GM18870 (cell line): Measurements from ENCODE around the gene EPS8L1.

ENCODE experiments used
- ATAC-seq: cut with Tn5 transposase; IDR thresholded peaks from one replicate; pipeline ENCODE4 v1.9.1; 2021; ENCODE audit warnings: moderate library complexity; ENCODE audit not compliant: unreplicated experiment

Gene EPS8L1

DNA sequence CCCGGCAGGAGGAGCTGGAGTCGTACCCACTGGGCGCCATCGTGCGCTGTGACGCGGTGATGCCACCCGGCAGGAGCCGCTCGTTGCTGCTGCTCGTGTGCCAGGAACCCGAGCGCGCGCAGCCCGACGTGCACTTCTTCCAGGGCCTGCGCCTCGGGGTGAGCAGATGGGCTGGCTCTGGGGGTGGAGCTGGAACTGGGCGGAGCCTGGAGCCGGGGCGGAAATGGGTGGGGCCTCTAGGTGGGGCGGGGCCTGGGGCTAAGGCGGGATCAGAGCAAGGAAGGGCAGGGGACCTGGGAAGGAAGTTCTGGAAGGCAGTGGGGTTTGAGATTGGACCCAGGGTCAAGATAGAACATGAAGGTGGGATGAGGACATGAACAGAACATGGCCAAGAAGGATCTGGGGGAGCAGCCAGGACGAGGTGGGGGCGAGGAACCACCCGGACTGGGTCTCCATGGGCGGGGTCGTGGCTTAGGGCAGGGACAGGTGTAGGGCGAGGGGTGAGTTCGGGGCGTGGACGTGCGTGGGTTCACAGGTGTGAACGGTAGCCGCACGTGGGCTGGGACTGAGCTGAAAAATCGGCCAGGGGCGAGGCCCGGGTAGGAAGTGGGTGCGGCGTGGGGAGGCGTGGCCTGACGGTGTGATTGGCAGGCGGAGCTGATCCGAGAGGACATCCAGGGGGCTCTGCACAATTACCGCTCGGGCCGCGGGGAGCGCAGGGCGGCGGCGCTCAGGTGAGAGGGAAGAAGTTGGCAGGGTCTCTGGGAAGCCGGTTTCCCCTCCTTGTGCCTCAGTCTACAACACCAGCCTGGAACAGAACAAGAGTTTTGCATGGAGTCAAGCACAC is 4.7 kb downstream of the EPS8L1 start:
- ATAC-seq: no peak

DNA sequence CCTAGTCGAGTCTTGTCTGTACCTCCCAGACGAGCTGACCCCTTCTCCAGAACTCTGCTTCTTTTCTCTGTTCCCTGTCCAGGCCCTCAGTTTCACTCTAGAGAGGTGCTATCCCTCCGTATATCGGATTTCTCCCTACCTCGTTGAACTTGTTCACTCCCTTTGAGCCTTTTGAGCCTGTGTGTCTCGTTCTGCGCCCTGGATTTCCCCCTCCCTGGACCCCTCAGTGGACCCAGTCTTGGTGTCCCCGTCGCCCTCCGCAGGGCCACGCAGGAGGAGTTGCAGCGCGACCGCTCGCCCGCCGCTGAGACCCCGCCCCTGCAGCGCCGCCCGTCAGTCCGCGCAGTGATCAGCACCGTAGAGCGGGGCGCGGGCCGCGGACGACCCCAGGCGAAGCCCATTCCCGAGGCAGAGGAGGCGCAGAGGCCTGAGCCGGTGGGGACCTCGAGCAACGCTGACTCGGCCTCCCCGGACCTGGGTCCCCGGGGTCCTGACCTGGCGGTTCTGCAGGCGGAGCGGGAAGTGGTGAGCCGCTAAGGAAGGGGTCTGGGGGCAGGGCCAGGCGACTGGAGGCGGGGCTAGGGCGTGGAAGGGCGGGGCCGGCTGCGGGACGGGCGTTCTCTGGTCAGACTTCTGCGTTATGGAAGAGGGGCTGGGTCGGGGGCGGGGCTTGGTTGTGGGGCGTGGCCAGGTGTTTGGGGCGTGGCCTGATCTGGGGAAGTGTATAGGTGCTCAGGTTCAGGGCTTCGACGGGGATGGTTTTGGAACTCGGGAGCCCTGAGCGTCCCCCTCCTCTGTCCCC is 5.5 kb downstream of the EPS8L1 start:
- no peak for ATAC-seq

DNA sequence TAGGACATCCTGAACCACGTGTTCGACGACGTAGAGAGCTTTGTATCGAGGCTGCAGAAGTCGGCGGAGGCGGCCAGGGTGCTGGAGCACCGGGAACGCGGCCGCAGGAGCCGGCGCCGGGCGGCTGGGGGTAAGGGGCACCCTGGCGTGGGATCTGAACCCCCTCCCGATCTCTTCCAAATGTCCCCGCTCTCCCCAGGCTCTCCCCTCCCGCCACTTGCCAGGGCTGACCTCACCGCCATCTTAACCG is 6.0 kb downstream of the EPS8L1 start:
- ATAC-seq: no peak

DNA sequence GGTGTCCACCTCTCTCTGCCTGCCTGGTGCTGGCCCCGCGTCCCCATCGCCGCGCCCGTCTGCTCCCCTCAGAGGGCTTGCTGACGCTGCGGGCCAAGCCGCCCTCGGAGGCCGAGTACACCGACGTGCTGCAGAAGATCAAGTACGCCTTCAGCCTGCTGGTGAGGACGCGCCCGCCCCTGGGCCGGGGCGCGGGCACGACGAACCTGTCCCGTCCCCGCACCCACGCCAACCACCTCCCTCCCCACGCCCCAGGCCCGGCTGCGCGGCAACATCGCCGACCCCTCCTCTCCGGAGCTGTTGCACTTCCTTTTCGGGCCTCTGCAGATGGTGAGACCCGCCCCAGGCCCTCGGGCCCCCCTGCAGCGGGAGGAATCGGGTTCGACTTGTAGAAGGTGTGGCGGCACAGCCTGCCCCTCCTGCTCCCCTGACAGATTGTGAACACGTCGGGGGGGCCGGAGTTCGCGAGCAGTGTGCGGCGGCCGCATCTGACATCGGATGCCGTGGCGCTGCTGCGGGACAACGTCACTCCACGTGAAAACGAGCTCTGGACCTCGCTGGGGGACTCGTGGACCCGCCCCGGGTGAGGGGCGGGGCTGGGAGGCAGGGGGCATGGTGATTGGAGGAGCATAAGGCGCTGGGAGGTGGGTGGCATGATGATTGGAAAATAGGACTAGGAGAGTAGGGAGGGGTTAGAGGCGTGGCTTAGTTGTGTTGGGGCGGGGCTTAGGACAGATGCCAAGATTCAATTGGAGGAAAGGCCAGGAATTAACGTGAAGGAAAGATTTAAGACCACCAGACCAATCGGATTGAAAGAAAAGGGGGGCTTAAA is 6.6 kb downstream of the EPS8L1 start:
- no peak for ATAC-seq

DNA sequence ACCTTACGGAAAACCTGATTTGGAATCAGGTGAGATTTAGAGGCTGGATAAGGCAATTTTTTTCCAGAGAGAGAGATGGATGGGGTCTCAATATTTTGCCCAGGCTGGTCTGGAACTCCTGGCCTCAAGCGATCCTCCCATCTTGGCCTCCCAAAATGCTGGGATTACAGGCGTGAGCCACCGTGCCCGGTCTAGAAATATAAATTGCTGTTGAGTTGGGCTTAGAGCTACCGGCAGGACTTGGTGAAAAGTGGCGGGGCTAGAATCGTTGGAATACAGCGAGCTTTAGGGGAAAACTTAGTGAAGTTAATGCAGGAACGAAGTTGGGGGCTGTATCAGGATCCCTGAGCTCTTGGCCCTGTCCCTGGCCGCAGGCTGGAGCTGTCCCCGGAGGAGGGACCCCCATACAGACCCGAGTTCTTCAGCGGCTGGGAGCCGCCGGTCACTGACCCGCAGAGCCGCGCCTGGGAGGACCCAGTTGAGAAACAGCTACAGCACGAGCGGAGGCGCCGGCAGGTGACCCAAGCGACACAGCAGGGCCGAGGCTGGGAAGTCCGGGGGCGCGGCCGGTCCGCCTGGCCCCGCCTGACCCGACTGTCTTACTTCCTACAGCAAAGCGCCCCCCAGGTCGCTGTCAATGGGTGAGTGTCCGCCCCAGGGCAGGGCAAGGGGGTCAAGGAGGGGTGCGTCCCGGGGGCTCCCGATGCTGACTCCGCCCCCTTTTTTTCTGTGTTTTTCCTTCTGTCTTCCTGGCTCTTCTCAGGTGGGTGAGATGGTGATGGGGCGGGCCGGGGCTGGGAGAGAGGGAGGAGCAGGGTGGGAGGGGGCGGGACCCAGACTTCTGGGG is 7.6 kb downstream of the EPS8L1 start:
- ATAC-seq: no peak

DNA sequence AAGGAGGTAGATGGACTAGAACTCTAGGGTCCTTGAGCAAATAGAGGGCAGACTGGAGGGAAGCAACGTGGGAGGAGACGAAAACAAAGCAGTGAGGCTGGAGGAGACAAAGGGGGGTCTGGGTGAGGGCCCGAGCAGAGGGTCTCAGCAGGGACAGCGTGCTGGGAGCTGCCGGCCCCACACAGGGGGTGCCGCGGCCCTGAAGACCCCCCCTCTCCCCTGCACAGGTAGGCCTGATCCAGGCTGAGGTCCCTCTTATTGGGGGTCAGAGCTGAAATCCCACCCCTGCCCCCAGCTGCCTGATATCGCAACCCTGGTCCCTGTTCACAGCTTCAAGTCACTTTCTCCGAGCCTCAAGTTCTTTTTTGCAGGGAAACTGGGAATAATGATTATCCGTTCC is 8.7 kb downstream of the EPS8L1 start:
- ATAC-seq: no peak

DNA sequence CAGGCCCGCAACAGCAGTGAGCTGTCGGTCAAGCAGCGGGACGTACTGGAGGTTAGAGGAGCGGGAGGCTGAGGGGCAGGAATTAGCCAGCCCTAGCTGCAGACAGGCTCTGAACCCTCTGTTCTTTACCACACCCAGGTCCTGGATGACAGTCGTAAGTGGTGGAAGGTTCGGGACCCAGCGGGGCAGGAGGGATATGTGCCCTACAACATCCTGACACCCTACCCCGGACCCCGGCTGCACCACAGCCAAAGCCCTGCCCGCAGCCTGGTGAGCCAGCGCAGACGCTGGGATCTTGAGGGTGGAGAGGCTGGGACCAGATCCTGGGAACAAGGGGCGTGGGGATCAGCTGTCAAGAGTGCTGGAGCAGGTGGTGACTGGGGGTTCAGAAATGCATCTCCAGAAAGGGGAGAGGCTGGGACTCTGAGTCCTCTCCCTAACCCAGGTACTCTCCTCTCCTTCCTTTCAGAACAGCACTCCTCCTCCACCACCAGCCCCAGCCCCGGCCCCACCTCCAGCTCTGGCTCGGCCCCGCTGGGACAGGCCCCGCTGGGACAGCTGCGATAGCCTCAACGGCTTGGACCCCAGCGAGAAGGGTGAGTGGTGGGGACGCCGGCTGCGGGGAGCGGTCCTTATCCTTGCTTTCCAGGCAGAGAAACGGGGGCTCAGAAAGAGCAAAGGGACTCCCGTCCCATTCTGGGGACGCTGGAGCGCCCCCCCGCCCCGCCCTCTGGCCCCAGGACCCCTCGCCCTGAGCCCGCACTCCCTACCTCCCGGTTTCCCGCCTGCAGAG is 10.4 kb downstream of the EPS8L1 start:
- no peak for ATAC-seq

DNA sequence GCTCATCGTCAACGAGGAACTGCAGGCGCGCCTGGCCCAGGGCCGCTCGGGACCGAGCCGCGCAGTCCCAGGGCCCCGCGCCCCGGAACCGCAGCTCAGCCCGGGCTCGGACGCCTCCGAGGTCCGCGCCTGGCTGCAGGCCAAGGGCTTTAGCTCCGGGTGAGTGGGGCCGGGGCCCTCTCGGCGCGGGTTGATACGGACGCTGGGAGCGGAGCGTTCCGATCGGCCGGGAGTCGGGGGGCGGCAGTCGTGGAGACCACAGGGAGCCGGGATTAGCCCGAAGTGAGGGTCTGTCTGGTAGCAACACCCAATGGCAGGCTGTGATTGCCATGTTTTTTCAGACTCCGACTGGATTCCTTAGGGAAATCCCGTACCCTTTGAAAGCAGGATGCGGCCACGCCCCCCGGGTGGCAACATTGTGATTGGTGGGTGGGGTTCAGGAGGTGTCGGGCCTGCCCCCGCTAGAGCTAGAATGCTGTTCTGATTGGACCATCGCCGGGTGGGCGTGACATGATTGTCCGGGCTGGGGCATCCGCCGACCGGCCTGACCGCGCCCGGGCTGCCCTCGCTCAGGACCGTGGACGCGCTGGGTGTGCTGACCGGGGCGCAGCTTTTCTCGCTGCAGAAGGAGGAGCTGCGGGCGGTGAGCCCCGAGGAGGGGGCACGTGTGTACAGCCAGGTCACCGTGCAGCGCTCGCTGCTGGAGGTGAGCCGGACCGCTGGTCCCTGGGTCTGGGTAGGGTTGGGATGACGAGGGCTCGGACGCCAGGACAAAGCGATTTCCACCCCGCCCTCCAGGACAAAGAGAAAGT is 11.3 kb downstream of the EPS8L1 start:
- no peak for ATAC-seq

DNA sequence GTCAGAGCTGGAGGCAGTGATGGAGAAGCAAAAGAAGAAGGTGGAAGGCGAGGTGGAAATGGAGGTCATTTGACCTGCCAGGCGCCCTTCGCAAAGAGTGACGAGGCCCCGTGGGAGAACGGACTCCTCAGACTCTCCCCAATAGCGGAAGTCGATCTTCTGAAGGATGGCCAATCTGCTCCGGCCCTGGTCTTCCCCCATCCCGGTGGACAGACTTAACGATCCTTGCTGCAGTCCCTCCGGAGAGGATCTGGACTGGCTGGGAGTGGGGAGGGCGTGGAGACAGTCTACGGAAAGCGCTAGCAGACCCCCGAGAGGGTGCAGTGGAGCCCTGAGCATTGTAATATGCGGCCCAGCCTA is 11.9 kb downstream of the EPS8L1 start:
- no peak for ATAC-seq

DNA sequence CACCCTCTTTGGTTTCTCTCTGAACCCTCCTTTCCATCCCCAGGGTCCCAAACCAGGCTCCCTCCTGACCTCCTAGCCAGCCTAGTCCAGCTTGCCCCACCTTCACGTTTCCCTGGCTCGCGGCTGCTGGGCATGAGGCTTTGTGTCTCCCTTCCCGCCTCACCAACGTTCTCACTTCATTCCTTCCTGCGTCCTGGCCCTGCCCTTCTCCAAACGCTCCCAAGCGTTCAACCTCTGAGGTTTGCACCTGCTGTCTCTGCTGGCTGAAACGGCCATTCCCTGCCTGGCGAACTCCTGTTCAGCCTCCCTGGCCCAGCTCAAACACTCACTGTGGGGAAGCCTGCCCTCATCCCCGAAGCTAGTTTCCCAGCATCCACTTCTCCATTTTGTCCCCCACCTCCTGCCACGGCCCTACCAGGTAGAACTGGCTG is 12.4 kb downstream of the EPS8L1 start:
- no peak for ATAC-seq

DNA sequence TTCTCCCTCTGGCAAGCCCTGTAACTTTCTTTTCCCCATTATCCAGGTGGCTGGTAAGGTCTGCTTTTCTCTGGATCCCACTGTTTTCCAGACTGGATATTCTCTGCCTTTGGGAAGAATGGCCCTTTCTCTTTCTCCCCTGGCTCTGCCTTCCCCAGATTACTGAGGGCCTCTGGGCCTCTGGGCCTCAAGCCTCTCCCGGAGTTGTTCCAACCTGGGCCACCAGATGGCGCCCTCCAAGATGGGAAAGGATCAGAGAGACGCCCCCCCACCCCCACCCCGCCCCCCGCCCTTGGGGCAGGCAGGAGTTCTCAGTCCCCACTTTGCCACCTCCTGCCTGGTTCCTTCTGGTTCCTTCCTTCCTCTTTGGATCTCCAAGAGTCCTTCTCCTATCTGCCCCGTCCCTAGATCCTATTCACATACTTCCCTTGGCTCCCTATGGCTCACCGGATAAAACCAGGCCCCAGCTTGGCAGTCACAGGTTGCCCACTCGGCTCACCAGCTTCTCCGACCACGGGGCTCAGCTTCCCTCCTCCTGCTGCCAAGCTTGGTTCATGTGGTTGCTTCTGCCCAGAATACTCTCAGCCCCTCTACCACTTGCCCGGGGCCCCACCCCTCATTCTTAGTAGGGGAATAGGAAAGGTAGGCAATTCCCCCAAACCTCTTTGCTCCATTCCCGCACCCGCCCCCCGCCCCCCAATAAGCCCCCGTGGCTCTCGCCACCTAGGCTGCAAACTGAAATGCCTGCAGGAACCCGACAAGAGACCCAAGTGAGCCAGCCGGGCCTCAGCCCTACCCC is 13.1 kb downstream of the EPS8L1 start:
- ATAC-seq: no peak

DNA sequence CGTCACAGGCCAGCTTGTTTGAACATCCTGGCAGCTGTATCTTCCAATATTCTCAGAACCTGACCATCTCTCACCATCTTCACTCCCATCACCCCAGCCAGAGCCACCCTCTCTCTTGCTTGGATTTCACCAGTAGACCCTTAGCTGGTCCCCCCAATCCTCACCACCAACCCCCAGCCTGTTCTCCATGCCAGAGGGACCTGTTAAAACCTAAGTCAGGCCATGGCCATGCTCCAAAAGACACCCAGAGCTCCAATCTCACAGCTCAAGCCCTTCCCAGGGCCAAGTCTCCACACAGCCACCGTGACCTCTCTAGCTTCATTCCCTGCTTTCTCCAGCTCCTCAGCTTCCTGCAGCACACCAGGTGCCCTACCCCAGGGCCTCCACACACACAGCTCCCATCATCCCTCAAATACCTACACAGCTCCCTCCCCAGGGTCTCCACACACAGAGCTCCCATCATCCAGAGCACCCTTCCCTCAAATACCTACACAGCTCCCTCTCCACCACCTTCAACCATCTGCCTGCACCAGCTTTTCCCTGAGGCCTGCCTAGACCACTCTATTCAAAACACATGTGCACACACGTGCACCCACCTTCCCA is 13.8 kb downstream of the EPS8L1 start:
- no peak for ATAC-seq

DNA sequence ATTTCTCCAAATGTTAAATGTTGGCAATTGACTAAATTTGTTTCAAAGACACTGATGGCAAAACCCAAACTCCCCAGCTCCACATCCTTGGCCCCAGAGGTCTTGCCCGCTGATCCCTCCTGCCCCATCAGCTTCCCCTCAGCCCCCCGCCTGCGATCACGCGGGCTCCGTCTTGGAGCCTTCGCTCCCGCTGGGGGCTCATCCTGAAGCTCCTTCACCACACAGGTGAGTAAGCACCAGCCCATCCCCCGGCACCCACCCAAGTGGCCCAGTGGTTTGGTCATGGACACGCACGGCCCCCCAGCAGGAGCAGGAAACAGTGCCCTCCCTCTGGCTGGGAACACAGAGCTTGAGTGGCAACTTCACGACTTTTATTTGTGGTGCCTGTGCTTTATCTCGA is 14.9 kb downstream of the EPS8L1 start:
- no peak for ATAC-seq

DNA sequence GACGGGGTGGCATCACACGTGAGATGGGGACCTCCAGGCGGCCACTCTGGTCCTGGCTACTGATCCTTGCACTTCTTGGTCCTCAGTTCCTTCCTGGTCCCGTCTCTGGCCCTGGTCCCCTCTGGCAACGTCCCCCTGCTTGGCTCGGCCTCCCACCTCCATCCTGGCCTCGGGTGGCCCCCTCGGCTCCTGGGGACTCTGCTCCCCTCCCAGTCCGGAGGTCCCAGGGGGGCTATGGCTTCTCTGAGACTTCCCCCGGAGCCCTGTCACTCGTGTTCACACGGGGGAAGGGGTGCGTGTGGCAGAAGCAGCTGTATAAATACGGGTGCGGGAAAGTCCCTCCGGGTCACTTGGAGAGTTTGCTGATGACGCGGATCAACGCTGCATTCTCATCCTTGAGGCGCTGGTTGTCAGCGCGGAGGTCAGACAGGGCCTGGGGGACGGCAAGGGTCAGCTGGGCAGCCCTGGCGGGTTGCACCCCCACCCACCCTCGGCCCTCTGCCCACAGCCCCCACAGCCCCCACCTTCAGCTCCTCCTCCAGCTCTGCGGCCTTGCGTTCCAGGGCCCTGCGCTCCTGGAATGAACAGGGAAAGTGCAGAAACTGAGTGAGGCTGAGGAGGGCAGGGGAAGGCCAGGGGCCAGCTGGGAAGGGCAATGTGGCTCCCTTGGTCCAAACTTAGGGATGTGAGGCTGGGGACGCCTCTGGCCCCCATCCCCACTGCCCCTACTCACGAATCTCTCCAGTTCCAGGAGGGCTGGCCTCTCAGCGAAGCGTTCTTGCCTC is 15.6 kb downstream of the EPS8L1 start:
- no peak for ATAC-seq

DNA sequence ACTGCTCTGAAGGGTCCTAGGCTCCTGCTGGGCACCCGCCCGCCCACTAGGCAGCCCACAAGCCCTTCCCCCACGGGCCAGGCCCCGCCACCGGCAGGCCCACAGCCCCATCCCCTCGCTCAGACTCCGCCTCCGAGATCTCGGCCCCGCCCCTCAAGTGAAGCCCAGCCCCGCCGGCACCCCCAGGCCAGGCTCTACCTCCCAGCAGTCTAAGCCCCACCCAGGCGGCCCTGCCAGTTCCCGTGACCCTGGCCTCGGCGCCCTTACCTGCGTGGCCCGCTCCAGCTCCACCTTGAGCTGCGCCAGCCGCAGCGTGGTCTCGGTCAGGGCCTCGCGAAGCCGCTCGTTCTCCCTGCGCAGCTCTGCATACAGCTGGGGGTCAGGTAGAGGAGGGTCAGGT is 16.3 kb downstream of the EPS8L1 start:
- ATAC-seq: no peak

DNA sequence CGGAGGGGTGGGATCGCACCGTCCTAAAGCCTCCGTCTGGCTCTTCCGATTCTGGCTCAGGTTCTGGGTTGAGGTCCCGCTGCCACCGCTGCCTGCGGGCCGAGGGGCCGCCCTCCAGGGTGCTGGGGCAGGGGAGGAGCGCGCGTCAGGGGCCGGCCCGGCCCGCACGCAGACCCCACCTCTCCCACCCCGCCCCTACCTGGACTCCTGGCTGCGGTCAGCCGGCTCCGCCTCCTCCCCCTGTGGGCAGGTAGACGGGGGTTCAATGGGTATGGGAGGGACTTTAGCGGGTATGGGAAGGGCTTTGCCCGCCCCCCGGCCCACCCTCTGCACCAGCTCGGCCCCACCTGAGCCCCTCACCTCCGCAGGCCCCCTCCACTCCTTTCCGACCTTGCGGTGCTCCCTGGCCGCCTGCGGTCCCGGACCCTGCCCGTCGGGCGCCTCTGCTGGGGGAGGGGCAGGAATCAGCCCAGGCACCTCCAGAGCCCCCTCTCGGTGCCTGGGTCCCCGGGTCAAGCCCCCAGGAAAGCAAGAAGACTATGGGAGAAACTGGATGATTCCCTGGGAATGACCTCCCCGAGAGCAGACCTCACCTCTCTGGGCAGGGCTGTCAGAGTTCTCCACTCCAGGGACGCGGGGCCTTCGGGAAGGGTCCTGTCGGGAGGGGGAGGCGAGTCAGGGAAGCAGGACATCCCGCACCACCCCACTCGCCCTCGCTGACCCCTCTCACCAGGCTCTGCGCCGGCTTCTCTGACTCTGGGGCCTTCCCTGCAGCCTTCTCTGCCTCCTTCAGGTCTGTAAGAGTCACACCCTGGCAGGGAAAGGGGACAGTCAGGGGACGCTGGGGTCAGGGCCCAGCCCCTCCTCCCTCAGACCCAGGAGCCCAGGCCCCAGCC is 17.0 kb downstream of the EPS8L1 start:
- ATAC-seq: no peak
